Mucosa of descending colon (tissue), 3 donors: ENCODE results near the gene FAM216B. TPM values are rescaled to one million over a fixed set of nuclear protein-coding genes. Genes with fewer than 3 reads are reported as not detected.

Experiments used
- ATAC-seq: fragments of 200-7000 bp; cut with Tn5 transposase; one replicate; pipeline ENCODE4 v1.9.1; 2020; ENCODE audit warnings: mild to moderate bottlenecking, moderate library complexity
- DNase-seq, 3 donors: peaks; one replicate each; pipeline ENCODE4 v3.0.0-alpha.2; 2020
- H3K36me3 ChIP-seq: fragments of 200-600 bp; one replicate; pipeline ENCODE4 v1.8.0; 2021; ENCODE audit warnings: low read depth, mild to moderate bottlenecking
- H3K4me1 ChIP-seq: fragments of 200-600 bp; one replicate; pipeline ENCODE4 v1.8.0; 2021; ENCODE audit warnings: low read depth, mild to moderate bottlenecking
- H3K4me3 ChIP-seq: fragments of 200-600 bp; one replicate; pipeline ENCODE4 v1.8.0; 2021; ENCODE audit warnings: mild to moderate bottlenecking
- H3K9me3 ChIP-seq: fragments of 200-600 bp; one replicate; pipeline ENCODE4 v1.8.0; 2021; ENCODE audit warnings: mild to moderate bottlenecking
- intact Hi-C, 2 donors: fragments of 100-400 bp; cut with DNase I in 1 of 2; cut with micrococcal nuclease in 1 of 2; formaldehyde crosslinking; loops; one replicate each; pipeline versions ENCODE4 v1.11.0 to v1.11.1; 2022; cut with DNase I, micrococcal nuclease
- total RNA-seq, 3 donors: library from RNA; stranded (reverse); fragmentation: NEBNext Ultra II Directional in 2 of 3; extraction: Animal tissue kit (Norgen Biotek cat#: 25700) in 2 of 3; gene quantifications; one replicate each; pipeline versions ENCODE4 v1.2.1 to v1.2.4, GENCODE V29; 2021 to 2023
- TF ChIP-seq, protein P1 (sequence below): fragments of 200-600 bp; IDR thresholded peaks from one replicate; pipeline ENCODE4 v1.8.0; 2022; ENCODE audit warnings: antibody characterized with exemption, mild to moderate bottlenecking
- donor health status: DM: no; HTN: no; CAD: no; lungs with moderate emphysema.
- donor health status: DM: no; HTN: no; CAD: no.
- donor health status: DM: no; HTN: yes; CAD: no.

Gene FAM216B
- total RNA-seq, 3 donors from 2014 or later = 0.09 to 0.13 TPM; not detected in 1

DNA sequence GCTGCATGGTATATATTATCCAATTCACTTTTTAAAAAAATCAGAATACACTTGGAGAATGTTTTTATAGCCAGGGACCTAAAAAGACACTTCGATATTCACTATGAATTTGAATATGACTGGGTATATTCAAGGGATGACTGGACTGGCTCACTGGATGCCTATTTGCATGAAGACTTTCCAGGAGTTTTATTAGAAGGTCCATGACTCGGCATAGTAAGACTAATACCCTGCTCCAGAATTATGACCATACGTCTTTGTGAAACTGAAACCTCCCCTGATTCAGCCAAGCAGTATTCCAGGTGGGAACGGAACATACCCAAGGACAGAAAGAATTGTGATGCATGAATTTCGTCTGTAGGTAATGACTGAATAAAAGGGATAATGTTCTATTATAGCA is 3.9 kb upstream of the FAM216B start:
- Histone ChIP-seq H3K4me1 (no peaks in the 10 kb centered on the region), H3K9me3 (no peaks in the 10 kb centered on the region), H3K36me3 (no peaks in the 10 kb centered on the region), H3K4me3 (no peak overlapping the region)
- no peak for DNase-seq
- ATAC-seq = no peak
- intact Hi-C loops = no loop called here
- TF ChIP-seq, protein P1, sequence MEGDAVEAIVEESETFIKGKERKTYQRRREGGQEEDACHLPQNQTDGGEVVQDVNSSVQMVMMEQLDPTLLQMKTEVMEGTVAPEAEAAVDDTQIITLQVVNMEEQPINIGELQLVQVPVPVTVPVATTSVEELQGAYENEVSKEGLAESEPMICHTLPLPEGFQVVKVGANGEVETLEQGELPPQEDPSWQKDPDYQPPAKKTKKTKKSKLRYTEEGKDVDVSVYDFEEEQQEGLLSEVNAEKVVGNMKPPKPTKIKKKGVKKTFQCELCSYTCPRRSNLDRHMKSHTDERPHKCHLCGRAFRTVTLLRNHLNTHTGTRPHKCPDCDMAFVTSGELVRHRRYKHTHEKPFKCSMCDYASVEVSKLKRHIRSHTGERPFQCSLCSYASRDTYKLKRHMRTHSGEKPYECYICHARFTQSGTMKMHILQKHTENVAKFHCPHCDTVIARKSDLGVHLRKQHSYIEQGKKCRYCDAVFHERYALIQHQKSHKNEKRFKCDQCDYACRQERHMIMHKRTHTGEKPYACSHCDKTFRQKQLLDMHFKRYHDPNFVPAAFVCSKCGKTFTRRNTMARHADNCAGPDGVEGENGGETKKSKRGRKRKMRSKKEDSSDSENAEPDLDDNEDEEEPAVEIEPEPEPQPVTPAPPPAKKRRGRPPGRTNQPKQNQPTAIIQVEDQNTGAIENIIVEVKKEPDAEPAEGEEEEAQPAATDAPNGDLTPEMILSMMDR = no peak

DNA sequence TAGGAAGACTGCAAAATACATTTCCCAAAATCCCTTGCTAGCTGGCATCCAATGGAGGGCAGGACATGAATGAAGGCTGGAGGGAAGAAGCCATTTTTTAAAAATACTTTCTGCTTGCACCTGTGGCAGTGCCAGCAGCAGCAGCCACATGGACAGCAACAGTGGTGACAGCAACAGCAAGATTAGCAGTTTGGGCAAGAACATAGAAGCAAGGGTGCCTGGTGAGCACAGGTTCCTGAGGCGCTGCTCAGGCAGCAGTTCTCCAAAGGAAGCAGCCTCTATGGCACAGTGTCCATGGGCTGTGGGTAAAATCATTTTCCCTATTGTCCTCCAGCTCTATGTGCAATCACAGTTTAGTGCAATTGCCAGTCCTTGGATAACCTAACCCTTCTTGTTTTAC is 1.3 kb upstream of the FAM216B start:
- no peak overlapping the region for H3K4me3 ChIP-seq
- H3K9me3 ChIP-seq = no peaks in the 10 kb centered on the region
- TF ChIP-seq, protein P1 = no peak
- no peak for DNase-seq
- intact Hi-C loops = no loop called here
- no peaks in the 10 kb centered on the region for H3K4me1 ChIP-seq
- no peaks in the 10 kb centered on the region for H3K36me3 ChIP-seq
- ATAC-seq = no peak

DNA sequence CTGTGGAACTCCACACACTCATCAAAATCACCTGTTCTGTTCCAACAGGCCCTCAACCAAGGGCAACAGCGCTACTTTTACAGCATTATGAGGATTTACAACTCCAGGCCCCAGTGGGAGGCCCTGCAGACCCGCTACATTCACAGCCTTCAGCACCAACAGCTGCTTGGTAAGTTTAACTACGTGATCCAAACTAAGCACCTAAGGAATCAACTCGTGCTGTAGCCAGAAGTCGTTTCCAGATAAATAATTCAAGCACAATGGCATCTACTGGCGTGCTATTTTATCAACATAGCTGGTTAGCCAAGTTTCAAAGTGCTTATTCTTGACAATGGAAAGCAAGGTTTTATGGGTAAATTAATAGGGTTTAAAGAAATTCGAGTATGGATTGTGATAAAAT is 5.3 kb downstream of the FAM216B start:
- no peaks in the 10 kb centered on the region for H3K4me1 ChIP-seq
- H3K4me3 ChIP-seq = no peak overlapping the region
- TF ChIP-seq, protein P1 = no peak
- no peak for ATAC-seq
- DNase-seq = no peak
- intact Hi-C loops = no loop called here
- H3K36me3 ChIP-seq = no peaks in the 10 kb centered on the region
- H3K9me3 ChIP-seq = no peaks in the 10 kb centered on the region

DNA sequence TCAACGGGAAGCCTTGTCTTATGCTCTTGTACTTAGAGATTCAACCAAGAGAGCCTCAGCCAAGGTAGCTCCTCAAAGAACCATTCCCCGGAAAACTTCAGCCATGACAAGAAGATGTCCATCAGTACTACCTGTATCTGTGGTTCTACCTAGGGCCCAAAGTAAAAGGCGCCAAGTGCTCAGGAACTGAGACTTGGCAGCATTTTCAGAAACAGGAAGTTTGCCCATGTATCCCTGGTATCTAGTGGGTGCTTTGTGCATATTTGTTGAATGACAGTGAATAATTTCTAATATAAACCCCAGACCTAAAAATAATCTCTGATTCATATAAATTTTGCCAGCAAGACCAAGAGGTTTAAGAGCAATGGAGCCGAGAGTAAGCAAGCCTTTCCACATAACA is 7.2 kb downstream of the FAM216B start:
- no peaks in the 10 kb centered on the region for H3K4me1 ChIP-seq
- H3K36me3 ChIP-seq = no peaks in the 10 kb centered on the region
- ATAC-seq = no peak
- intact Hi-C loops = no loop called here
- no peak for DNase-seq
- TF ChIP-seq, protein P1 = no peak
- no peaks in the 10 kb centered on the region for H3K9me3 ChIP-seq
- no peak overlapping the region for H3K4me3 ChIP-seq

DNA sequence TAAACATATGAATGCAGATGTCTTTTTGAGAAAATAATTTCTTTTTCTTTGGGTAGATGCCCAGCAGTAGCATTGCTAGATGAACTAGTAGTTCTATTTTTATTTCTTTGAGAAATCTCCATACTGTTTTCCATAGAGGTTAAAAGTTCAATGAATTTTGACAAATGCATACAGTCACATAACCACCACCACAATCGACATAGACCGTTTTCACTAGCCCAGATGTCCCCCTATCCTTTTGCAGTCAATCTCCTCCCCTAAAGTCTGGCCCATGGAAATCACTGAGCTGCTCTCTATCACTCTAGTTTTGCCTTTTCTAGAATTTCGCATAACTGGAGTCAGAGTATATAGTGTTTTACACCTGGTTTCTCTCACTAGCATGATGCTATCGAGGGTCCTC is 10.8 kb downstream of the FAM216B start:
- TF ChIP-seq, protein P1 = no peak

More for the DNA sequence above, 10.8 kb downstream of the FAM216B start:
- DNase-seq (no peak), ATAC-seq (no peak)
- Histone ChIP-seq H3K36me3 (no peaks in the 10 kb centered on the region), H3K4me3 (no peak overlapping the region), H3K9me3 (no peaks in the 10 kb centered on the region), H3K4me1 (no peaks in the 10 kb centered on the region)
- intact Hi-C loops = no loop called here
